HepG2 (cell line): ENCODE results near the gene KDM6B. TPM values are rescaled to one million over a fixed set of nuclear protein-coding genes. Genes with fewer than 3 reads are reported as not detected.

Source experiments
- ATAC-seq: fragments of 200-7000 bp; cut with Tn5 transposase; 3 replicates; pipeline ENCODE4 v1.9.1; 2020; ENCODE audit warnings: mild to moderate bottlenecking, moderate library complexity
- BruUV-seq: library from RNA; stranded (reverse); fragments of 400-500 nt; replicated peaks from 2 replicates; lab custom pipeline; 2021; lab: Mats Ljungman, UMichigan
- CTCF ChIA-PET: fragments of 300-600 bp; formaldehyde crosslinking; extraction: SDS; loops from one replicate; lab custom pipeline; 2021; ENCODE audit warnings: low total read pairs, inconsistent platforms, low intra/inter-chr PET ratio; lab: Yijun Ruan, JAX
- POLR2A ChIA-PET: fragments of 350-600 bp; sonication (Branson Sonifier 250); formaldehyde crosslinking; loops from one replicate; lab custom pipeline; 2020; ENCODE audit warnings: antibody characterized with exemption, inconsistent platforms; lab: Yijun Ruan, JAX
- DNase-seq: peaks from one replicate; pipeline ENCODE4 v3.0.0-alpha.2; 2015; ENCODE audit warnings: low spot score
- FAIRE-seq: peaks from 3 replicates; lab custom pipeline; 2011; peaks lifted over from hg19 to GRCh38; lab: Jason Lieb, UNC
- H2AFZ ChIP-seq: one replicate; pipeline ENCODE4 v1.6.1; 2011; ENCODE audit warnings: low read length, inconsistent platforms
- H3K27ac ChIP-seq: fragments of 300-600 bp; 3 replicates; pipeline ENCODE4 v1.8.0; 2011; ENCODE audit warnings: mixed run types, mild to moderate bottlenecking, mixed read lengths, low read length, inconsistent platforms; ENCODE audit not compliant: insufficient read depth; ENCODE audit errors: extremely low read length
- H3K27me3 ChIP-seq, 2 experiments: fragments of 200-600 bp in 1 of 2; 2 replicates in 1 of 2; 3 replicates in 1 of 2; pipeline versions ENCODE4 v1.6.0 to v1.8.0; 2011; ENCODE audit warnings: low read length in 2 of 2, mild to moderate bottlenecking in 2 of 2, moderate library complexity in 2 of 2, inconsistent platforms in 1 of 2; ENCODE audit not compliant: insufficient read depth in 2 of 2, control insufficient read depth in 1 of 2
- H3K36me3 ChIP-seq, 2 experiments: fragments of 200-600 bp in 1 of 2; replicated peaks in 1 of 2; 2 replicates in 1 of 2; 3 replicates in 1 of 2; pipeline versions ENCODE4 v1.5.1 to v1.8.0; 2011; ENCODE audit warnings: low read length in 2 of 2, inconsistent platforms in 1 of 2; ENCODE audit not compliant: insufficient read depth in 2 of 2, control insufficient read depth in 1 of 2
- H3K4me1 ChIP-seq: 2 replicates; pipeline ENCODE4 v1.5.1; 2012; ENCODE audit warnings: low read length, inconsistent platforms; ENCODE audit not compliant: insufficient read depth
- H3K4me2 ChIP-seq: 2 replicates; pipeline ENCODE4 v1.6.0; 2011; ENCODE audit warnings: low read depth, low read length, inconsistent platforms
- H3K4me3 ChIP-seq, 3 experiments: fragments of 200-600 bp in 1 of 3; sonication (generic), shearing (Covaris generic) in 1 of 3; replicated peaks in 1 of 3; 2 replicates each; pipeline ENCODE4 v1.5.1; 2011 to 2016; ENCODE audit warnings: low read length in 3 of 3, inconsistent platforms in 2 of 3, low read depth in 2 of 3, mild to moderate bottlenecking in 2 of 3, control low read depth in 1 of 3, mixed read lengths in 1 of 3; ENCODE audit not compliant: insufficient read depth in 1 of 3
- H3K79me2 ChIP-seq: one replicate; pipeline ENCODE4 v1.6.1; 2011; ENCODE audit warnings: low read length, inconsistent platforms; ENCODE audit not compliant: insufficient read depth
- H3K9ac ChIP-seq: 2 replicates; pipeline ENCODE4 v1.6.0; 2011; ENCODE audit warnings: mild to moderate bottlenecking, low read depth, low read length, inconsistent platforms; ENCODE audit not compliant: insufficient read depth
- H3K9me3 ChIP-seq: 2 replicates; pipeline ENCODE4 v1.5.1; 2012; ENCODE audit warnings: mild to moderate bottlenecking, low read length
- H4K20me1 ChIP-seq: 2 replicates; pipeline ENCODE4 v1.6.0; 2011; ENCODE audit warnings: inconsistent platforms, mild to moderate bottlenecking, low read length, moderate library complexity; ENCODE audit not compliant: insufficient read depth
- ATF7 ChIP-seq, 2 experiments: fragments of 450-650 bp in 1 of 2; sonication (generic) in 1 of 2; formaldehyde crosslinking in 1 of 2; IDR thresholded peaks; 2 replicates each; pipeline versions ENCODE4 v1.4.0 to v1.6.1; 2016 to 2020; ENCODE audit warnings: antibody characterized with exemption in 1 of 2, mild to moderate bottlenecking in 1 of 2, missing genetic modification reagents in 1 of 2
- KDM5A ChIP-seq: fragments of 200-600 bp; sonication (generic); IDR thresholded peaks from 2 replicates; pipeline ENCODE4 v1.7.0; 2018; ENCODE audit warnings: antibody characterized with exemption, mild to moderate bottlenecking, low read length, borderline replicate concordance
- SRSF9 ChIP-seq: fragments of 200-400 bp; formaldehyde crosslinking; IDR thresholded peaks from 2 replicates; pipeline ENCODE4 v1.6.1; 2018; ENCODE audit warnings: borderline replicate concordance, mild to moderate bottlenecking, low read depth, low read length; ENCODE audit not compliant: insufficient read depth, poor library complexity, severe bottlenecking
- ZBTB38 ChIP-seq: sonication (generic); formaldehyde crosslinking; IDR thresholded peaks from 2 replicates; pipeline ENCODE4 v1.5.1; 2020; ENCODE audit warnings: mild to moderate bottlenecking, missing genetic modification reagents
- ZNF253 ChIP-seq: sonication (generic); formaldehyde crosslinking; IDR thresholded peaks from 2 replicates; pipeline ENCODE4 v1.8.0; 2022; ENCODE audit warnings: mild to moderate bottlenecking, missing genetic modification reagents, borderline replicate concordance
- ZNF414 ChIP-seq: sonication (generic); formaldehyde crosslinking; IDR thresholded peaks from 2 replicates; pipeline ENCODE4 v1.5.0; 2020; ENCODE audit warnings: missing genetic modification reagents
- WGBS: methylation state at CpG from one replicate; pipeline ENCODE4 v1.1.6; 2017; ENCODE audit warnings: low lambda C conversion rate; 5-methylcytosine and 5-hydroxymethylcytosine counted together
- in situ Hi-C: cut with HindIII; loops from 2 replicates; pipeline ENCODE4 v1.10.0; 2017; ENCODE audit warnings: low pct_unique_long_range_greater_than_20kb; ENCODE audit not compliant: extremely low pct_ligation_motif_present
- intact Hi-C: fragments of 100-400 bp; cut with micrococcal nuclease; formaldehyde crosslinking; loops from one replicate; pipeline ENCODE4 v1.10.0; 2022; ENCODE audit not compliant: unreplicated experiment
- polyA plus RNA-seq, 8 experiments: library from polyadenylated mRNA; depleted of rRNA in 3 of 8; stranded (reverse) in 7 of 8; unstranded in 1 of 8; fragments of >200 nt; fragmentation: Illumina TruSeq in 4 of 8; extraction: Trizol in 4 of 8; gene quantifications; 2 replicates each; pipeline versions ENCODE4 v1.2.1 to v1.2.3, GENCODE V29; 2011 to 2016; ENCODE audit warnings: low read depth in 4 of 8, missing spikeins in 1 of 8, mixed read lengths in 1 of 8; ENCODE audit not compliant: insufficient read depth in 1 of 8
- total RNA-seq, 5 experiments: library from RNA; depleted of rRNA; stranded (reverse); fragments of >200 nt; fragmentation: Illumina TruSeq; extraction: Trizol; gene quantifications; 2 replicates each; pipeline ENCODE4 v1.2.3, GENCODE V29; 2016; ENCODE audit warnings: low read depth in 1 of 5

The KDM6B gene
- total and polyA plus RNA-seq, 2 of the 13 experiments (the other 11 are each of a cell fraction or from before 2014, with no cell fraction given) = 1.3 to 2.1 TPM

DNA sequence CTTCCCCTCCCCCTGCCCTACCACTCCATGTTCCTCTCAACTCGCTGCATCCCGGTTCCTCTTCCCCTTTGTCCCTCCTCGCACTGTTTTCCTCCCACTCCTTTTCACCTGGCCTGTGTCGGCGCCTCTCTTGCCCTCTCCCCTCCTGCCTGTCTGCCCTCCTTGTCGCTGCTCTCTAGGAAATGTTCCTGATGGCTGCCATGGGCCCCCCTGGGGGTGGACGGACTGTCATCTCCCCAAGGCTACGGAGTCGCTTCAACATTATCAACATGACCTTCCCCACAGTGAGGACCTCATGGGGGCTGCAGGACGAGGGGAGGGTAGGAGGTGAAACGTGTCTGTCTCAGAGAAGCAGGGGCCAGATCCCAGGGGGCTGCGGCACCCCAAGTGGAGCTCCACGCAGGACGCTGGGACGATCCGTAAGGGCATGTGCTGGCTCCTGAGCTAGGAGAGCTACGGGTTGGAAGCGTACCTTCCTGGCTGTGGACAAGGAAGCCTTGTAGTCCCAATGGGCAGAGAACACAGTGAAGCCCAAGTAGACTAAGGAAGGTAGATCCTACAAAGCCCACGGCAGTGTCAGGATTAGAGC, 39.8 kb upstream of the KDM6B start:
- no peak for TF ChIP-seq ZNF253 (CRISPR knock-in tag)
- WGBS = 22% methylated on average over 12 of the region's 19 CpGs
- H3K4me1 ChIP-seq = no peaks in the 10 kb centered on the region
- POLR2A ChIA-PET = no interaction called here
- no TSS peak for BruUV-seq
- H3K27me3 ChIP-seq = peaks cover 4 to 56% of the 10 kb centered on the region in 2 experiments; a peak in 4 of 5 replicates
- intact Hi-C loops = no loop called here
- no peak overlapping the region for H3K4me3 ChIP-seq
- no peak overlapping the region for H3K27ac ChIP-seq
- H3K9me3 ChIP-seq = no peaks in the 10 kb centered on the region
- CTCF ChIA-PET = no interaction called here
- H3K79me2 ChIP-seq = no peaks in the 10 kb centered on the region
- DNase-seq = no peak
- in situ Hi-C loops = no loop called here
- no peak for FAIRE-seq
- no peaks in the 10 kb centered on the region for H4K20me1 ChIP-seq
- H3K4me2 ChIP-seq = no peak overlapping the region
- H3K36me3 ChIP-seq = no peaks in the 10 kb centered on the region
- no peak overlapping the region for H2AFZ ChIP-seq
- ATAC-seq = no peak
- H3K9ac ChIP-seq = no peak overlapping the region

DNA sequence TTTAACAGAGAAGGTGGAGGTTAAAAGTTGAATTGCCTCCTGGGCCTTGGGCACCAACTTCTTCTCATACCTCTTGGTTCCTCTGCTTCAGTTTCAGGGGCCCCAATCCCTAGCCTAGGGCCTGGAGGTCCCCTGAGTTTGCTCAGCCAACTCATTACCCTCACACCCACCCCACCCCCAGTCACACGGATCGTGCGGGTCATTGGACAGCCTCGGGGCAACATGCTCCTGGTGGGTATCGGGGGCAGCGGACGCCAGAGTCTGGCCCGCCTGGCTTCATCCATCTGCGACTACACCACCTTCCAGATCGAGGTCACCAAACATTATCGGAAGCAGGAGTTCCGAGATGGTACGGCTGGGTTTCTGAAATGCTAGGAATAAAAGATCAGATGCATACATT, 36.0 kb upstream of the KDM6B start:
- no peaks in the 10 kb centered on the region for H3K36me3 ChIP-seq
- BruUV-seq = no TSS peak
- FAIRE-seq (no peak), ATAC-seq (no peak), DNase-seq (no peak)
- ChIA-PET CTCF (no interaction called here), POLR2A (no interaction called here)
- no peak overlapping the region for H2AFZ ChIP-seq
- no peak overlapping the region for H3K27ac ChIP-seq
- in situ Hi-C loops (no loop called here), intact Hi-C loops (no loop called here)
- no peaks in the 10 kb centered on the region for H4K20me1 ChIP-seq
- no peak overlapping the region for H3K4me2 ChIP-seq
- no peak overlapping the region for H3K9ac ChIP-seq
- TF ChIP-seq ATF7 (IDR thresholded peaks at IDR 0.05) (no peak), ATF7 (CRISPR knock-in tag; IDR thresholded peaks at IDR 0.05) (no peak), SRSF9 (no peak), ZBTB38 (CRISPR knock-in tag) (no peak), ZNF414 (CRISPR knock-in tag) (no peak), KDM5A (no peak)
- H3K4me3 ChIP-seq = no peak overlapping the region
- H3K27me3 ChIP-seq = peaks cover 4 to 36% of the 10 kb centered on the region in 2 experiments; a peak in 4 of 5 replicates
- H3K79me2 ChIP-seq = no peaks in the 10 kb centered on the region
- no peaks in the 10 kb centered on the region for H3K9me3 ChIP-seq
- 37% methylated on average over 13 of the region's 13 CpGs for WGBS
- H3K4me1 ChIP-seq = no peaks in the 10 kb centered on the region
